ENCODE measurements around the gene ZNF578.
"Not testable (repeated sequence)": the region's sequence is repeated elsewhere in the genome, so short reads cannot be mapped to it uniquely, and the experiment has no call there.

Gene ZNF578

GRCh38 chr19:52561611-52562010, 108.3 kb downstream of the ZNF578 start:
- DNase-seq (ENCODE audit: low spot score), result not testable (repeated sequence)
